Measurements from ENCODE around the gene LRP10.
A peak's percentile ranks its signal among the peaks of the same experiment; 100 is the strongest.

Gene LRP10

DNA sequence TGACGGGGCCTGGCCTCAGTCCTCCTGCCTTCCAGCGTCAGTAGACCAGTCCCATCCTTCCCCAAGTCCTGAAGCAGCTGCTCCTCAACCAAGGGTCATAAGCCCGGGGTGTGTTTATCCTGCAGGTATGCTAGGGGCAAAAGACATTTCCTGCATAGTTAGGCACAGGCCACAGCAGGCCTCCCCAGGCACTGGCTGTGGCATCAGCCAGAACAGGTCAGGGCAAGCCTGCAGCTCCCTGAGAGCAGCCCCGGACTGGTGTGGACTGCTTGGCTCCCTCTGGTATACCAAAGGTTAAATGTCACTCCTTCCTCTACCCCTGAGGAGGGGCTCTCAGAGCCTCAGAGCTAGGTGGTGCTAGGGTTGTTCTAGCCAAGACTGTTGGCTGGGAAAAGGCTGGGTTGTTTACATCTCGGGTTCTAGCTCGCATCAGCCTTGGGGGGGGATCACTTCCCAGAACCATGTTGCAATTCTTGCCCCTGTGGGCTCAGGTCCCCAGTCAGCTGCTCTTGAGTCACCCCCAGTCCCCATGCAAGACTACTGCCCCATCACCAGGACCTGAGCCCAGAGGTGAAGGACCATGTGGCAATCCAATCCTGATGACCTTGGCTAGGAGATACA, 32.3 kb upstream of the LRP10 start:
- ATAC-seq: no peak
- H3K27me3 Mint-ChIP-seq: peaks cover 29% of the 10 kb centered on the region

DNA sequence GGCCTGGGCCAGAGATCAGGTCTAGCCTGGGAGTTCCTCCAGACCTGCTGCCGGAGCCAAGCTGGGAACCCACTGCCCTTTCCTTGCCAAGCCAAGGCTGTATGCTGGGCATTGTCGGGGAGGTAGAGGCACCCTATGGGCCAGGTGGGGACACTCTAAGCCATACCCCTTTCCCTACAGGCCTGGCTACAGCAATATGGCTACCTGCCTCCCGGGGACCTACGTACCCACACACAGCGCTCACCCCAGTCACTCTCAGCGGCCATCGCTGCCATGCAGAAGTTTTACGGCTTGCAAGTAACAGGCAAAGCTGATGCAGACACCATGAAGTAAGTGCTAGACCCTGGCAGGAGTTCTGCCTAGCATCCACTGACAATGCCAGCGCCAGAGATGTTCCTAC, 30.2 kb upstream of the LRP10 start:
- peaks cover 16% of the 10 kb centered on the region for H3K4me1 Mint-ChIP-seq
- ATAC-seq: no peak

More for the DNA sequence above, 32.3 kb upstream of the LRP10 start:
- peaks cover 19% of the 10 kb centered on the region for H3K4me1 Mint-ChIP-seq
- peaks cover 18% of the 10 kb centered on the region for H3K36me3 Mint-ChIP-seq
- no peaks in the 10 kb centered on the region for H3K9me3 Mint-ChIP-seq
- no peak overlapping the region for H3K4me3 Mint-ChIP-seq
- no peak overlapping the region for H3K27ac Mint-ChIP-seq

DNA sequence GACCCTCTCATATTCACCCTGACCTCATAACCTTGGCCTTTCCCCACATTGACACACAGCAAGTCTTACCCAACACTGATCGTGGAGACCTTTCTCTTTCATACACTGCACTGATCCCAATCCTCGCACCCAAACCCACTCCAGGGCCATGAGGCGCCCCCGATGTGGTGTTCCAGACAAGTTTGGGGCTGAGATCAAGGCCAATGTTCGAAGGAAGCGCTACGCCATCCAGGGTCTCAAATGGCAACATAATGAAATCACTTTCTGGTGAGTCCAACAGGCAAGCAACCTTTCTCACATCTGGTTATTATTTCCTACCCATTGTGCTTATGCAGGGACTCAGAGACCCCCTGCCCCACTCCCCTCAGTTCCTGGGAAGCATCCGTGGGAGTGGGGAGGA, 29.8 kb upstream of the LRP10 start:
- Mint-ChIP-seq H3K9me3 (no peaks in the 10 kb centered on the region), H3K36me3 (peaks cover 6% of the 10 kb centered on the region), H3K4me3 (no peak overlapping the region), H3K4me1 (peaks cover 16% of the 10 kb centered on the region), H3K27me3 (peaks cover 49% of the 10 kb centered on the region), H3K27ac (no peak overlapping the region)
- no peak for ATAC-seq

More for the DNA sequence above, 30.2 kb upstream of the LRP10 start:
- Mint-ChIP-seq H3K27me3 (peaks cover 46% of the 10 kb centered on the region), H3K9me3 (no peaks in the 10 kb centered on the region), H3K36me3 (peaks cover 6% of the 10 kb centered on the region), H3K4me3 (no peak overlapping the region), H3K27ac (no peak overlapping the region)

DNA sequence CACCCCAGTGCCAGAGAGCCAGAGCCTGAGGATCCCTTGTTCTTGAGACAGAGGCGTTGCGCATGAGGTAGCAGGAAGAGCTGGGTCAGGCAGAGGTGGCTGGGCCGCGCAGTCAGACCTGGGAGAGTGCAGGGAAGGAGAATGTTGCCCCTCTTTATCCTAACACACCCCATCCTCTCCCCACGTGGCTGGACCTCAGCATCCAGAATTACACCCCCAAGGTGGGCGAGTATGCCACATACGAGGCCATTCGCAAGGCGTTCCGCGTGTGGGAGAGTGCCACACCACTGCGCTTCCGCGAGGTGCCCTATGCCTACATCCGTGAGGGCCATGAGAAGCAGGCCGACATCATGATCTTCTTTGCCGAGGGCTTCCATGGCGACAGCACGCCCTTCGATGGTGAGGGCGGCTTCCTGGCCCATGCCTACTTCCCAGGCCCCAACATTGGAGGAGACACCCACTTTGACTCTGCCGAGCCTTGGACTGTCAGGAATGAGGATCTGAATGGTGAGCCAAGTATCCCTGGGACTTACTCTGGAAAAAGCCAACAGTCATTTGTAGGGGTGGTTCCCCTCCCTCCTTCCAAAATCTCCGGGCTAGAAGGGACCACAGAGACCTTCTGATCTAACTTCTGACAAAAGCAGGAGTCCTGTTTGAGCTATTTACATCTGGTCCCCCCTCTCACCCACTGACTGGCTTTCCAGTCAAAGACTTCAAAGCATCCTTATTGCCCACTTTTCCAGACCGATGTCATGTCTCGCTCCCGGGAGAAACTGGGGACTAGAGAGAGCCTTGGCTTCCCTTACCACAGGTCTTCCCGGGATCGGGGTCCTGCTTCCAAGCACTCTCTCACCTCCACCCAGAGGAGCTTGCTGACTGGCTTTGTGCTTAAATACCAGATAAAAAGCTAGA, 29.1 kb upstream of the LRP10 start:
- no peaks in the 10 kb centered on the region for H3K36me3 Mint-ChIP-seq
- ATAC-seq: no peak
- H3K9me3 Mint-ChIP-seq: no peaks in the 10 kb centered on the region
- peaks cover 45% of the 10 kb centered on the region for H3K27me3 Mint-ChIP-seq
- H3K27ac Mint-ChIP-seq: no peak overlapping the region
- H3K4me3 Mint-ChIP-seq: no peak overlapping the region
- peaks cover 11% of the 10 kb centered on the region for H3K4me1 Mint-ChIP-seq

DNA sequence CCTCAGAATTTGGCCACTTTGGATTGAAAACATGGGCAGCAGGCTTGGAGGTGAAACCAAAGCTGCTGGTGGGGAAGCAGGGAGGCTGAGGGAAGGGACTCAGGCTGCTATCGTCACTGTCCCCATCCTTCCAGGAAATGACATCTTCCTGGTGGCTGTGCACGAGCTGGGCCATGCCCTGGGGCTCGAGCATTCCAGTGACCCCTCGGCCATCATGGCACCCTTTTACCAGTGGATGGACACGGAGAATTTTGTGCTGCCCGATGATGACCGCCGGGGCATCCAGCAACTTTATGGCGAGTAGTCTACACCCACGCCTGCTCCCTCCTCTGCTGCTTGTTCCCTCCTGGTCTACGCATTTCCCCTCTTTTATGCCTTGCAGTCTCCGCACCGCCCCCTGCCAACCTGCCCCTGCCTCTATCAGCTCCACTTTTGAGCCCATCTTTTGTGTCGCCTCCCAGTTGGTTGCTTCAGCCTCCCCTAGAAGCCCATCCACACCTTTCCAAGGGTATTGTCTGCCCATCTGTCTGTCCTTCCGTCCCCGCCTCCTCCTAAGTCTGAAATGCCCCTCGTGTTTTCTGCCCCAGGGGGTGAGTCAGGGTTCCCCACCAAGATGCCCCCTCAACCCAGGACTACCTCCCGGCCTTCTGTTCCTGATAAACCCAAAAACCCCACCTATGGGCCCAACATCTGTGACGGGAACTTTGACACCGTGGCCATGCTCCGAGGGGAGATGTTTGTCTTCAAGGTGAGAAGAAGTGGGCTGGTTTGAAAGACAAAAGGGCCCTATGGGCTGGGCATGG, 28.2 kb upstream of the LRP10 start:
- no peak for ATAC-seq
- H3K27me3 Mint-ChIP-seq: peaks cover 37% of the 10 kb centered on the region
- no peak overlapping the region for H3K4me3 Mint-ChIP-seq
- no peak overlapping the region for H3K27ac Mint-ChIP-seq
- H3K36me3 Mint-ChIP-seq: no peaks in the 10 kb centered on the region
- peaks cover 13% of the 10 kb centered on the region for H3K4me1 Mint-ChIP-seq
- H3K9me3 Mint-ChIP-seq: no peaks in the 10 kb centered on the region

DNA sequence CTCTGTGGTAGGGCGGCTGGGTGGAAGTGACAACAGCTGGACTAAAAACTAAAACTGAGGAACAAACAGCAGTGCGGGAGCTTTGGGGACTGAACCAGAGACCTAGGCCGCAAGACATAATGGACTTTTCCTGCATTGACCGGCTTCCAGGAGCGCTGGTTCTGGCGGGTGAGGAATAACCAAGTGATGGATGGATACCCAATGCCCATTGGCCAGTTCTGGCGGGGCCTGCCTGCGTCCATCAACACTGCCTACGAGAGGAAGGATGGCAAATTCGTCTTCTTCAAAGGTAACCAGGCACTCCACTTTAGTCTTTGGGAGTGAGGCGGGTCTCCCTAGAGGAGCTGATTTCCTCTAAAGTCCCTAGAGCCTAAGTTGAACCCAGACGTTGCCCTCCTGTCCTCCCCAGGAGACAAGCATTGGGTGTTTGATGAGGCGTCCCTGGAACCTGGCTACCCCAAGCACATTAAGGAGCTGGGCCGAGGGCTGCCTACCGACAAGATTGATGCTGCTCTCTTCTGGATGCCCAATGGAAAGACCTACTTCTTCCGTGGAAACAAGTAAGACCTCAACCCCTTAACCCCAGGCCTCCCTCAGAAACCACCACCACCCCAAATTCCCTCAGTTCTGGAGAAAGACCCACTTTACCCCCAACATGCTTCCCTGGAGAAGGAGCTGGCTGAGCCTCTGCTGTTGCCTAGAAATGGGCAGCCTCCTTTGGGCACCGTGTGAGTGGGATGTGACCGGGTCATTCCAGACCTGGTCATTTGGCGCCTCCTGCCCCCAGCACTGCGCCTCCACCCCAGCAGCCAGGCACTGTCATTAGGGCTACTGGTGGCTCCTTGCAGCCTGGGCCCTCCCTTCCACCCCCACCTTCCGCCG, 27.1 kb upstream of the LRP10 start:
- Mint-ChIP-seq H3K27ac (no peak overlapping the region), H3K27me3 (peaks cover 25% of the 10 kb centered on the region), H3K9me3 (no peaks in the 10 kb centered on the region), H3K36me3 (no peaks in the 10 kb centered on the region), H3K4me3 (no peak overlapping the region), H3K4me1 (peaks cover 19% of the 10 kb centered on the region)
- ATAC-seq: no peak

DNA sequence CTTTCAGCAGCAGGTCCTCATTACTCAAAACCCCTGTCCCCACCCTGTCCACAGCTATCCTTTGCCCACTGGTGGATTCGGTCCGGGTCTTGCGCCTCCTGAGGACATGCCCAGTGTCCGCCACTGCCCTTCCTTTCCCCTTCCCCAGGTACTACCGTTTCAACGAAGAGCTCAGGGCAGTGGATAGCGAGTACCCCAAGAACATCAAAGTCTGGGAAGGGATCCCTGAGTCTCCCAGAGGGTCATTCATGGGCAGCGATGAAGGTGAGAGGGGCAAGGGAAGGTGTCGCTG, 26.5 kb upstream of the LRP10 start:
- peaks cover 19% of the 10 kb centered on the region for H3K4me1 Mint-ChIP-seq
- no peak overlapping the region for H3K4me3 Mint-ChIP-seq
- no peak for ATAC-seq
- no peak overlapping the region for H3K27ac Mint-ChIP-seq
- H3K27me3 Mint-ChIP-seq: peaks cover 25% of the 10 kb centered on the region
- no peaks in the 10 kb centered on the region for H3K9me3 Mint-ChIP-seq
- no peaks in the 10 kb centered on the region for H3K36me3 Mint-ChIP-seq

DNA sequence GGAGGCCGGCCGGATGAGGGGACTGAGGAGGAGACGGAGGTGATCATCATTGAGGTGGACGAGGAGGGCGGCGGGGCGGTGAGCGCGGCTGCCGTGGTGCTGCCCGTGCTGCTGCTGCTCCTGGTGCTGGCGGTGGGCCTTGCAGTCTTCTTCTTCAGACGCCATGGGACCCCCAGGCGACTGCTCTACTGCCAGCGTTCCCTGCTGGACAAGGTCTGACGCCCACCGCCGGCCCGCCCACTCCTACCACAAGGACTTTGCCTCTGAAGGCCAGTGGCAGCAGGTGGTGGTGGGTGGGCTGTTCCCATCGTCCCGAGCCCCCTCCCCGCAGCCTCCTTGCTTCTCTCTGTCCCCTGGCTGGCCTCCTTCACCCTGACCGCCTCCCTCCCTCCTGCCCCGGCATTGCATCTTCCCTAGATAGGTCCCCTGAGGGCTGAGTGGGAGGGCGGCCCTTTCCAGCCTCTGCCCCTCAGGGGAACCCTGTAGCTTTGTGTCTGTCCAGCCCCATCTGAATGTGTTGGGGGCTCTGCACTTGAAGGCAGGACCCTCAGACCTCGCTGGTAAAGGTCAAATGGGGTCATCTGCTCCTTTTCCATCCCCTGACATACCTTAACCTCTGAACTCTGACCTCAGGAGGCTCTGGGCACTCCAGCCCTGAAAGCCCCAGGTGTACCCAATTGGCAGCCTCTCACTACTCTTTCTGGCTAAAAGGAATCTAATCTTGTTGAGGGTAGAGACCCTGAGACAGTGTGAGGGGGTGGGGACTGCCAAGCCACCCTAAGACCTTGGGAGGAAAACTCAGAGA, 25.5 kb upstream of the LRP10 start:
- peaks cover 25% of the 10 kb centered on the region for H3K27me3 Mint-ChIP-seq
- H3K4me1 Mint-ChIP-seq: peaks cover 19% of the 10 kb centered on the region
- peak overlapping the region; percentile 77 for H3K27ac Mint-ChIP-seq
- ATAC-seq: no peak
- no peak overlapping the region for H3K4me3 Mint-ChIP-seq
- no peaks in the 10 kb centered on the region for H3K9me3 Mint-ChIP-seq
- no peaks in the 10 kb centered on the region for H3K36me3 Mint-ChIP-seq

DNA sequence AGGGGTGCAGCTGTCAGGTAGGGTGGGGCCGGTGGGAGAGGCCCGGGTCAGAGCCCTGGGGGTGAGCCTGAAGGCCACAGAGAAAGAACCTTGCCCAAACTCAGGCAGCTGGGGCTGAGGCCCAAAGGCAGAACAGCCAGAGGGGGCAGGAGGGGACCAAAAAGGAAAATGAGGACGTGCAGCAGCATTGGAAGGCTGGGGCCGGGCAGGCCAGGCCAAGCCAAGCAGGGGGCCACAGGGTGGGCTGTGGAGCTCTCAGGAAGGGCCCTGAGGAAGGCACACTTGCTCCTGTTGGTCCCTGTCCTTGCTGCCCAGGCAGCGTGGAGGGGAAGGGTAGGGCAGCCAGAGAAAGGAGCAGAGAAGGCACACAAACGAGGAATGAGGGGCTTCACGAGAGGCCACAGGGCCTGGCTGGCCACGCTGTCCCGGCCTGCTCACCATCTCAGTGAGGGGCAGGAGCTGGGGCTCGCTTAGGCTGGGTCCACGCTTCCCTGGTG, 24.7 kb upstream of the LRP10 start:
- no peak for ATAC-seq
- Mint-ChIP-seq H3K27ac (peak overlapping the region; percentile 77), H3K27me3 (peaks cover 25% of the 10 kb centered on the region), H3K36me3 (no peaks in the 10 kb centered on the region), H3K4me3 (no peak overlapping the region), H3K9me3 (no peaks in the 10 kb centered on the region), H3K4me1 (peaks cover 19% of the 10 kb centered on the region)

DNA sequence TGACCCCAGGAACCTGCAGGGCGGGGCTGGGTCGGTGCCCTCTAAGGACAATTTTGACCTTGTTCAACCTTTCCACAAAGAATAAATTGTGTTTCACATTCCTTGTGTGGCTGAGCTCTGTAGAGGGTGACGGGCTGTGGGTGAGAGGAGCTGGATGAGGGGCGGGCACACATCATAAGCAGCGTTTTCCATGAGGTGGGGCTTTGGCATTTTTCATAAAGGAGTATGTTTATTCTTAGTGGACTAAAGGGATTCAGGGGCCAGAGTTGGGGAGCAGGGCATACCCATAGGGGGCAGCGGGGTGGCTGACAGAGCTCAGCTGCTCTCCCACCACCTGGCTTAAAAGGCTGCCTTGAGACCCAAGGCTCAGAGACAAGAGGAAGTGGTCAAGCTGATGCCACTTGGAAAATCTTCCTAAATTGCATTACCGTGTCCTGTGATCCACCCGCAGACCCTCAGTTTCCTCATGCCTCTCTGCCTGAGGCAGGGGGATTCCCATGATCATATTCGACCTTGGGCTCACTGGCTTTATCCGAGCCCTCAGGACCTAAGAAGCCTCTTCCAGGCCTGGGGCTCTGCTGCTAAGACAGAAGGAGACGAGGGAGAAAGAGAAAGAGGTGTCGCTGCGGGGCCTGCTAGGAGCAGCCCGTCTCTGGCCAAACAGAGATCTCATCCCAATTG, 23.7 kb upstream of the LRP10 start:
- Mint-ChIP-seq H3K4me1 (peaks cover 21% of the 10 kb centered on the region), H3K27me3 (peaks cover 25% of the 10 kb centered on the region), H3K4me3 (no peak overlapping the region), H3K27ac (no peak overlapping the region), H3K36me3 (no peaks in the 10 kb centered on the region), H3K9me3 (no peaks in the 10 kb centered on the region)
- ATAC-seq: no peak

DNA sequence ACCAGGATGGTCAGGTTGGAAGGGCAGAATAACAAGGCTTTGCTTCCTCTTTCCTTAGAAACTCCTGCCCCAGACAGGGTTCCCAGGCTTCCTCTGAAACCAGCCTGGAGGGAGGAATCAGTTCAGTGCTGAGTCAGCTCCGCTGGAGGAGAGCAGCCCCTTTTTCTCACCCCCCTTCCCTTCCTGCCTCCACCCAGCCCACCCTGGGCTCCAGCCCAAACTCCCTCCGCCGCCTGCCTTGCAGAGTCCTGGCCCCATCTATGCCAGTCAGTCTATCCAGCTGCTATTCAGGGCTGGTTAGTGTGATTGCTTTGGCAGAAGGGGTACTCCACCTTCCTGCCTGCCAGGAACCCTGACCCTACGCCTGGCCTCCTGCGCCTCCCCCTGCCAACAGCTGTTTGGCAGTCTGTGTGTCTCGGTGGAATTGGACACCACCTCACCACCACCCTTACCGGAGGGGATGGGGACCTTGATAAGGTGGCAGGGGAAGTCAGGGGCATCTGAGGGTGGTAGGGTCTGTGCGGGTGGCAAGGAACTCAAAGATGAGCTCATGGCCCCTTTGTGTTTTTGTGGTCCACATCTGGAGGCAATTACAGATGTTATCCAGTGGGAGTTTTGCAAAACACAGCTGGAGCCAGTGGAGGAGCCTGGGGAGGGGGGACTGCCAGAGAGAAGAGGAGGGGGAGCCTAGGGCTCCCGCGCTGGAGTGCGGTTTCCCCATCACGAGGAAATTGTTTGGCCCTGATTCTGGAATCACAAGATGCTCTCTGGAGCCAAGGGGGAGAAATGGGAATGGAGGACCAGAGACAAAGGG, 23.0 kb upstream of the LRP10 start:
- Mint-ChIP-seq H3K9me3 (no peaks in the 10 kb centered on the region), H3K27me3 (peaks cover 25% of the 10 kb centered on the region), H3K27ac (no peak overlapping the region), H3K4me3 (no peak overlapping the region), H3K4me1 (peaks cover 28% of the 10 kb centered on the region), H3K36me3 (no peaks in the 10 kb centered on the region)
- no peak for ATAC-seq

DNA sequence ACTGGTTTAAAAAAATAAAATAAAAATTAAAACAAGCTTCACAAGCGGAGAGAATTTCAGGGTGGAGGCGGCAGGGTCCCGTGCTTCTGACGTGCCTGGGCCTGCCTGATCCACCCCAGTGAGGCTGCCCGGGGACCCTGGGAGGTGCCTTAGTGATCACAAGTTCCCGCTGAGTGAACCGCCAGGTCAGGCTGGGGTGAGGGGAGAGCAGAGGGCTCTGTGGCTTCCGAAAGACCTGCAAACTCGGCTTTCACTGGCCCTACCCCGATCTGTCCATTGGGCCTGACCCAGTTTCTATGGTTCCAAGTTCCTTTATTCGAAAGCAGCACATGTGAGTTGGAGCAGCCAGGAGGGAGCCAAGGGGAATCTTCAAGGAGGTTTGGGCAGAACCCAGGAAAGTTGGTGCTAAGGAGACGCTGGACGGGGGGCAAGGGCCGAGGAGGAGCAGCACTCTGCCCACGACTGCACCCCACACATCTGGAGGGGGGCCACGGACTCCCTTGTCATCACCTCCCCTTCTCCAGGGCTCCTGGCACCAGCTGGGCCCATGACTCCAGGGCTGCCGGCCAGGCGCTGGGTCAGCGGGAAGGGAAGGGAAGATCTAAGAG, 22.2 kb upstream of the LRP10 start:
- H3K4me1 Mint-ChIP-seq: peaks cover 28% of the 10 kb centered on the region
- H3K27me3 Mint-ChIP-seq: peaks cover 25% of the 10 kb centered on the region

More for the DNA sequence above, 22.2 kb upstream of the LRP10 start:
- H3K27ac Mint-ChIP-seq: no peak overlapping the region
- ATAC-seq: no peak
- no peak overlapping the region for H3K4me3 Mint-ChIP-seq
- H3K36me3 Mint-ChIP-seq: no peaks in the 10 kb centered on the region
- no peaks in the 10 kb centered on the region for H3K9me3 Mint-ChIP-seq
